Activated T-helper 1 cell treated with anti-CD3 and anti-CD28 coated beads, Interleukin-2, amount 50 U/mL, for 16 hours (primary cell): Measurements from ENCODE around the gene KLHL14.

ENCODE experiments used
- DNase-seq, 2 donors: peaks; one replicate each; pipeline ENCODE4 v3.0.0-alpha.2; 2020; ENCODE audit warnings: low read depth in 1 of 2, low spot score in 1 of 2

KLHL14 gene

GRCh38 chr18:32770666-32771168 lies 2.1 kb downstream of the KLHL14 start:
- no peak for DNase-seq

DNA sequence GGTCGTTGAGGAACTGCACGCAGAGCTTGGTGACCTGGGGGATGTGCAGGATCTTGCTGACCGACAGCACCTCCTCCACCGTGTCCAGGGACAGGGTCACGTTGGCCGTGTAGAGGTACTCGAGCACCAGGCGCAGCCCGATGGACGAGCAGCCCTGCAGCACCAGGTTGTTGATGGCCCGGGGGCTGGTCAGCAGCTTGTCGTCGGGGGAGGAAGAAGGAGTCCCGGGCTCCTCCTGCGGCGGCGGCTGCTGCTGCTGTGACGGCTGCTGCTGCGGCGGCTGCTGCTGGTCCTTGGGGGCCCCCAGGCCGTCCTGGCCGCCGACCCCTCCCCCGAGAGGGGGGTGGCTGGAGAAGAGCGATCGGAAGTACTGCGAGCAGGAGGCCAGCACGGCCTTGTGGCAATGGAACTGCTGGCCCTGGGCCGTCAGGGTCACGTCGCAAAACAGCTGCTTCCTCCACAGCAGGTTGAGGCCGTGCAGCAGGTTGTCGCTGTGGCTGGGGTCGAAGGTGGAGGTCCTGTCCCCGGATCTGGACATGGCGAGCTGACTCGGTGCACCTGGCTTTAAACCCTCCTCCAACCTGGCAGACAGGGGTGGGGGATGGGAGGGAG lies 2.7 kb downstream of the KLHL14 start:
- DNase-seq: no peak

GRCh38 chr18:32769586-32770053 lies 3.2 kb downstream of the KLHL14 start:
- no peak for DNase-seq

DNA sequence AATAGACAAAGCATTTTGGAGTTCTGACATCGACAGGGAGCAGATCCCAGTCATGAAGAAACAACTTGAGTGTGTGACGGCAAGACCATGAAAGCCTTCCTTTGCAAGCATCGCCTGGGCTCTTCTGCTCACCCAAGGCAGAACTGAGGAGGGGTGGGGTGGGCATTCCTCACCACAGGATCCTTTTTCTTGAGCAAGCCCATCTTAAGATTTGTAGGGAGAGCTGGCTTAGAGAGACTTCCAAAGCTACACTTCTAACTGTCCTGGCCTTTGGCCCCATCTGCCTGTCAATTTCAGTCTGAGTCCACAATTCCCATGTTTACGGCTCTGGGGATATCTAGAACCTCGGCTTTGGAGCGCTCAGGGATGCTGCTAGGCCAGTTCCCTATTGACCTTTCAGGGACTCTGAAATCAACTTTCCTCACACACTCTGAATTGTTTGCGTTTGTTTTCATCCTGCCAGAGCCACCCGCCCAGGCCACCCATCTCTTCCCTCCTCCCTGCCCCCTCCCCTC lies 3.7 kb downstream of the KLHL14 start:
- DNase-seq: no peak

DNA sequence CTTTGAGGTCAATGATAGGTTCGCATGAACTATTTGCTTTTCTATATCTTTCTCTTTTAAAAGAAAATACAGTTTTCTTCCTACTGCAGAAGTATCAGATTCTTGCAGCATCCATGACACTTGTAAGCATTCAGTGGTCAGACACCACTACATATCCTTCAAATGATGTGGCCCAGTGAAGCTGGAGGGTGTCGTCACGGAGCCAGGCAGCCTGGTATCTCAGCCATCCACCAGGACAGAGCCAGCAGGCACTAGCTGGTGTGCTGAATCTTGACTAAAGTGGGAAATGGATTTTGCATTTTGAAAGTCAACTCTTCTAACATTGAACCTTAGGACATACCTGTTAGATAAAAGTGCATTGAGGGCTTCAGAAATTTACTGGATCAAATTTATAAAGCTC lies 5.4 kb downstream of the KLHL14 start:
- no peak for DNase-seq

DNA sequence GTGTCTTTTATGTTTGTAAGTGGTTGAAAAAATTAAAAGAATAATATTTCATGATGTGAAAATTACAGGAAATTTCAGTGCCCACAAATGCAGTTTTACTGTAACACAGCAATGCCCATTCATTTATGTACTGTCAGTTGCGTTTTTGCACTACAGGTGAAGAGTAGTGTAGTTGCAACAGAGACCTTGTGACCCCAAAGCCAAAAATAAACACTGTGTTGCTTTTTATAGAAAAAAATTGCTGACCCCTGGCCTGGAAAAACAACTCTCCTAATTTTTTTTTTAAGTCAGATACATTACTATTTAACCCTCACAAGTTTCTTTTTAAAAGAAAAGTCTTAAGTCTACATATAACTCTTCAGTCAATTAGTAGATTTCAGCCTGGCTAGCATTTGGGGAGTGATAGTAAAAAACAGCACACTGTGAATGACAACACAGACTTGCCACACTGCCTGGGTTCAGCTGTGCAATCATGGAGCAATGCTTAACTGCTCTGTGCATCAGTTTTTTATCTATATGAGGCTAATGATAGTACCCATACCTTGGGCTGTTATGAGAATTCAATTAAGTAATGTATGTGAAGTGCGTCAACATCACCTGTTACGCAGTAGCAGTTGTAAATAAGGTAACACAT lies 8.1 kb downstream of the KLHL14 start:
- no peak for DNase-seq

GRCh38 chr18:32763293-32763692 lies 9.5 kb downstream of the KLHL14 start:
- DNase-seq: no peak

- no peak for DNase-seq
These were observed 11.6 kb downstream of the KLHL14 start for GRCh38 chr18:32761231-32761630.

- no peak for DNase-seq
These were observed 12.4 kb downstream of the KLHL14 start for GRCh38 chr18:32760391-32760790.

DNA sequence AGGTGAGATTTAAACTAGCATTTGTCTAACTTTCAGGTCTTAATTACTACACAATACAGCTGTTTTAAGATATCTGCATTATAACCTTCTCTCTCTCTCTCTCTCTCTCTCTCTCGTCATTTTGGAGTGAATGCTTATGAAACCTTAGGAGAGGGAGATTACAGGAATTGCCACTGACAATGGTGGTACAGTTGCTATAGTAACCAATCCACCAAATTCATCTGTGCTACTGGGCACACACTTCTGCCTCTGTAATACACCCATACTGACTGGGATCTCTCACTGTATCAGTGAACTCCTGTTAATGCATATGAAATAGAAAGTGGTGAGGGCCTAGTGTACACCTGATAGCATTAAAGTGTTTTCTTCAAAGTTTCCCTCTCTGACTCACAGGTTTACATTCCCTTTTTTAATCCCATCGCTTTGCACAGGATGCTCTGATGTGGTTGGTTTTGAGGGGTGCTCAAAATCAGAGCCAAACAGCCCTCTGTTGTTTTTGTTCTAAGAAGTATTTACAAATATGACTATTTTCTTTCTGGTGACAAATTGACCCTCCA lies 13.1 kb downstream of the KLHL14 start:
- no peak for DNase-seq

DNA sequence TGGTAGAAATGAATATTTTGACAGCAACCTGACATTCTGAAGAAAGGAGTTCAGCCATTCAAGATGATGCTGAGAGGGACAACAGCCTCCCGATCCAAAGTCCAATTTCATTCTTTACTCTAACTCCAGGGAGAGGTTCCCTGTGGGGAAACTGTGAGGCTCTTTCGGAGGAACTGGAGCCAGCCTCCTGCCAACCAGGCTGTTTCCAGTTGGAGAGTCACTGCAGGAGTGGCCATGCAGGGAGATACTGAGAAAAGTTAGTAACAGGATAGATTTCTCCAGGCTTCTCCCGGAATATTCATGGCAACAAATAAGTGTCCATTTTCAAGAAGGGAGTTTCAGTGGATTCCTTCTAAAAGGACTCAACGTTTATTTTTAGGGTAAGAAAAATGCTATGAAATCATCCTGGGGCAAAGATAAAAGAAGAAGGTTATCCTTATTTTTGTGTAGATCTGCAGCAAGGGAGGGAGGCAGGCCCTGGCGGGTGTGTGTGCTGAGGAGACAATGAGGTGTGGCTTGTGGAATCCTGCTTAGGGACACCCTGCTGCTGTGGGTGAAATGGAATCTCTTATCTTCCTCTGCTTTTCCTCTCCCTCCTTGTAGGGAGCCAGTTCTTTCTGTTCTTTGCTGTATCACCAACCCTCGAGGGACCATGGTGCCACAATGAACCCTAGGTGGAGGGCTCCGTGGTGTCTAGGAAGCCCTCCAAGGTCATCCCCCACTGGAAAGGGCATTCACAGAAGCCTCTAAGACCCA lies 18.1 kb downstream of the KLHL14 start:
- DNase-seq: no peak

DNA sequence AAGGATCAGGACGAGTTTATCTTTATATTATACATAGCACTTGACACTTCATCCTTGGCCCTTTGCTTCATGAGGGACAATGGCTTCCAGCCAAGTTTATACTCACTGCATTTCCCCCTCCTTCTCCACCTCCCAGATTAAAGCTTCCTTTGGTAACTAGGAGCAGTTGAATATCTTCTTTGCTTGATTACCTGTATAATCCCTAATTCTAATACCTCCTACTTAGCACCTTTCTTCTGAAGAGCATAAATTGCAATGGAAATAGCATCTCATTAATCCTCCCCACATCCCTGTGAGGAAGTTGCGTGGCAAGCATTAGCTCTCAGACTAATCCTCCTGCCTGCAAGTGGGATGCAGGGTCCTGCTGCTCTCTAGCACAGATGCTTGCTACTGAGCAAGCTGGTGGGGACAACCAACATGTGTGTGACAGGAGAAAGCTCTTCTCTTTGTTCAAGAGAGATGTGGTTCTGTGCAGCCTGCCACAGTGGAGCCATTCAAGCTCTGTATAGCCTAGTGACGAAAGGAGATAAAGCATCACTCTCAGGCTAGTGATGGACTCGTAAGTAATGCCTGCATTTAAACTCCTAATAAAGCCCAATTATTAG lies 19.1 kb downstream of the KLHL14 start:
- DNase-seq: no peak

- DNase-seq: no peak
These were observed 22.5 kb downstream of the KLHL14 start for GRCh38 chr18:32750328-32750727.

GRCh38 chr18:32749809-32750208 lies 23.0 kb downstream of the KLHL14 start:
- DNase-seq: no peak

DNA sequence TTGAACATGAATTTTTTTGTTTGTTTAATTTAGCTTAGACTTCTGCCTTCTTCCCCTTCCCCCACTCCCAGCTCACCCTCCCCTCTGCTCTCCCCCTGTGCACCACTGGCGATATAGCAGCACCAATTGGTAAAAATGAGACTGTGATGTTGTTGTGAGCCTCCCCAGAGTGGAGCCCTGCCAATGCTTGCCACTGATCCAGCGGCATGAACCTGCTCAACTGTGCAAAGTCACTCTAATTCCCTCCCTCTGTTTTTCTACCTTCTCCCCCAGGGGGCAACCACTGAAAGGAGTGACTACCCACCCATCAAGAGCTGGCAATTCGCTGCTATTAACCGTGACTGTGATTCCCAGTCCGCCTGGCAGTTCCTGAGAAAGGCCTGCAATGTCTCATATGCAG lies 30.2 kb downstream of the KLHL14 start:
- DNase-seq: no peak

GRCh38 chr18:32735781-32736180 lies 37.0 kb downstream of the KLHL14 start:
- DNase-seq: no peak

DNA sequence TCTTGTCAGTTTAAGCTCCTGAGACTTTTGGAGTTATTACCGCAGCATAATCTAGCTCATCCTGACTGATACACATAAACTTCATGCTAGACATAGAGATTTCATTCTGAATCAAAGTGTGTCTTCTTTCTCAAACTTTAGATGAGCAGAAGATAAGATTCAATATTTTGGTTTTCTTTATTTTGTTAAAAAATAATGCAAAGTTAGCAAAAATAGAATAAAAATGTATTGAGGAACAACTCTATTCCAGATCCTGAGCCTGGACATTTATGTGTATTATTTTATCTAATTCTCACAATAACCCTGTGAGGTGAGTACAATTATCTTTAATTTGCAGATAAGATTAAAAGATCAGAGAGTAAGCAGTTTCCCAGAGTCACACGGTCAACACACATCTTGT lies 38.4 kb downstream of the KLHL14 start:
- DNase-seq: no peak

- DNase-seq: no peak
These were observed 40.7 kb downstream of the KLHL14 start for GRCh38 chr18:32732165-32732564.

GRCh38 chr18:32730620-32731091 lies 42.2 kb downstream of the KLHL14 start:
- no peak for DNase-seq

DNA sequence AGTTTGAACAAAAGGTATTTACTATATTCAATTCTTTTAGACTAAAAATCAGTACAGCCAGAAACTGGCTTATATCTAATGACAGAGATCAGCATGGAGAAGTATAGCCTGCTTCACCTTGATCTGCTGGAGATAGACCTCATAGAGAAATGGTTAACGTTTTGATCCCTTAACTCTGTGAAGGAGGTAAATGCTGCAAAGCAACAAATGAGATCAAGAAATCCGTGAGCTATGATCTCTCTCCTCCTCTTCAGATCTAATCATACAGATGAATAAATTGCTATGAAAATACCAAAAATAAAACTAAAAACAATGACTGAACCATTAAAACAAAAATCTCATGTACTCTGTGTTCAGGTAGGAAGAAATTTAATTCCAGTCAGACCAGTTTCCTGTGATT lies 42.8 kb downstream of the KLHL14 start:
- DNase-seq: no peak
